ENCODE measurements around the gene PDE1C.

Gene PDE1C

GRCh38 chr7:31785101-31785500 lies 285.1 kb downstream of the PDE1C start:
- no peak for TF ChIP-seq CTCF (IDR thresholded peaks at IDR 0.05; ENCODE audit: low read depth, low read length, missing control alignments)
- H3K4me3 ChIP-seq (replicated peaks; ENCODE audit: low read depth, low read length), result no peak overlapping the region
- DNase-seq (ENCODE audit: extremely low read depth, low read depth), result no peak

- no peak for DNase-seq (ENCODE audit: extremely low read depth, low read depth)
- H3K4me3 ChIP-seq (replicated peaks; ENCODE audit: low read depth, low read length), result no peak overlapping the region
- no peak for TF ChIP-seq CTCF (IDR thresholded peaks at IDR 0.05; ENCODE audit: low read depth, low read length, missing control alignments)
Measured at GRCh38 chr7:31783221-31783620, 287.0 kb downstream of the PDE1C start.

- no peak overlapping the region for H3K4me3 ChIP-seq (replicated peaks; ENCODE audit: low read depth, low read length)
- DNase-seq (ENCODE audit: extremely low read depth, low read depth), result peak; percentile 41
- peak; percentile 70 for TF ChIP-seq CTCF (IDR thresholded peaks at IDR 0.05; ENCODE audit: low read depth, low read length, missing control alignments)
Measured at GRCh38 chr7:31782411-31782991, 287.7 kb downstream of the PDE1C start.

GRCh38 chr7:31778296-31778695 lies 291.9 kb downstream of the PDE1C start:
- DNase-seq (ENCODE audit: extremely low read depth, low read depth), result no peak
- no peak for TF ChIP-seq CTCF (IDR thresholded peaks at IDR 0.05; ENCODE audit: low read depth, low read length, missing control alignments)
- no peak overlapping the region for H3K4me3 ChIP-seq (replicated peaks; ENCODE audit: low read depth, low read length)

GRCh38 chr7:31776616-31777015 lies 293.6 kb downstream of the PDE1C start:
- peak; percentile 43 for DNase-seq (ENCODE audit: extremely low read depth, low read depth)
- TF ChIP-seq CTCF (IDR thresholded peaks at IDR 0.05; ENCODE audit: low read depth, low read length, missing control alignments), result no peak
- no peak overlapping the region for H3K4me3 ChIP-seq (replicated peaks; ENCODE audit: low read depth, low read length)

- TF ChIP-seq CTCF (IDR thresholded peaks at IDR 0.05; ENCODE audit: low read depth, low read length, missing control alignments), result no peak
- no peak overlapping the region for H3K4me3 ChIP-seq (replicated peaks; ENCODE audit: low read depth, low read length)
- DNase-seq (ENCODE audit: extremely low read depth, low read depth), result no peak
Measured at GRCh38 chr7:31775556-31775955, 294.7 kb downstream of the PDE1C start.

GRCh38 chr7:31772211-31772610 lies 298.0 kb downstream of the PDE1C start:
- no peak for TF ChIP-seq CTCF (IDR thresholded peaks at IDR 0.05; ENCODE audit: low read depth, low read length, missing control alignments)
- no peak overlapping the region for H3K4me3 ChIP-seq (replicated peaks; ENCODE audit: low read depth, low read length)
- DNase-seq (ENCODE audit: extremely low read depth, low read depth), result no peak
